Esophagus squamous epithelium (tissue), 4 donors: ENCODE measurements around the gene RPL35A.

Experiments used
- POLR2A ChIP-seq, 4 donors: fragments of 450-650 bp; IDR thresholded peaks; one replicate each; pipeline ENCODE4 v1.6.1; 2017; ENCODE audit warnings: antibody characterized with exemption in 4 of 4, mild to moderate bottlenecking in 4 of 4, moderate library complexity in 3 of 4
- TF ChIP-seq, protein P1 (sequence below), 6 experiments: fragments of 450-650 bp in 4 of 6; fragments of 200-600 bp in 2 of 6; sonication (generic) in 2 of 6; IDR thresholded peaks; one replicate each; pipeline ENCODE4 v1.5.1; 2016 to 2019; ENCODE audit warnings: antibody characterized with exemption in 6 of 6, mild to moderate bottlenecking in 4 of 6, moderate library complexity in 4 of 6

DNA sequence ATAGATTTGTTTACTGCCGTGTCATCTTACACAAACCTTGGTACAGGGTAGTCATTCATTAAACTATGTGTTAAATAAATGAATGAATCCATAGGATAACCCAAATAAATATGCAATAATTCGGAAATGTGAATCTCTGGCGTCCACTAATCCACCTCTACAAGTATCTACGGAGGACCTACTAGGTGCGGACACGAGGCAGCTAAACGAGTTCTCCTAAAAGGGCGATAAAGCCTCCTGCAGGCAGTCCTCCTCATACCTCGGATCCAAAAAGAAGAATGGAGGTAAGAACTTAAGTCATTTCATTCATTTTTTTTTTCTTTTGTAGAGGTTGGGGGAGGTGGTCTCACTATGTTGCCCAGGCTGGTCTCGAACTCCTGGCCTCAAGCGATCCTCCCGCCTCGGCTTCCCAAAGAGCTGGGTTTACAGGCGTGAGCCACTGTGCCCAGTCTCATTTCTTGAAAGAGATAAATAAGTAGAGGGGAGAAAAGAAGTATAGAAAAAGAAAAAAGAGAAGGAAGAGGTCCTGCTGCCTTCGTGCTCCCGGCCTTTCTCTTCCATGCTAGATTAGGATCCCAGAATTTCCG is 706 bp upstream of the RPL35A start:
- no peak for TF ChIP-seq POLR2A (IDR thresholded peaks at IDR 0.05)
- TF ChIP-seq, protein P1, sequence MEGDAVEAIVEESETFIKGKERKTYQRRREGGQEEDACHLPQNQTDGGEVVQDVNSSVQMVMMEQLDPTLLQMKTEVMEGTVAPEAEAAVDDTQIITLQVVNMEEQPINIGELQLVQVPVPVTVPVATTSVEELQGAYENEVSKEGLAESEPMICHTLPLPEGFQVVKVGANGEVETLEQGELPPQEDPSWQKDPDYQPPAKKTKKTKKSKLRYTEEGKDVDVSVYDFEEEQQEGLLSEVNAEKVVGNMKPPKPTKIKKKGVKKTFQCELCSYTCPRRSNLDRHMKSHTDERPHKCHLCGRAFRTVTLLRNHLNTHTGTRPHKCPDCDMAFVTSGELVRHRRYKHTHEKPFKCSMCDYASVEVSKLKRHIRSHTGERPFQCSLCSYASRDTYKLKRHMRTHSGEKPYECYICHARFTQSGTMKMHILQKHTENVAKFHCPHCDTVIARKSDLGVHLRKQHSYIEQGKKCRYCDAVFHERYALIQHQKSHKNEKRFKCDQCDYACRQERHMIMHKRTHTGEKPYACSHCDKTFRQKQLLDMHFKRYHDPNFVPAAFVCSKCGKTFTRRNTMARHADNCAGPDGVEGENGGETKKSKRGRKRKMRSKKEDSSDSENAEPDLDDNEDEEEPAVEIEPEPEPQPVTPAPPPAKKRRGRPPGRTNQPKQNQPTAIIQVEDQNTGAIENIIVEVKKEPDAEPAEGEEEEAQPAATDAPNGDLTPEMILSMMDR (IDR thresholded peaks at IDR 0.05): no peak
